Tibial nerve (tissue), 4 donors: ENCODE measurements around the gene ADGRG7.

Experiments used
- EP300 ChIP-seq, 2 donors: sonication (generic); formaldehyde crosslinking; IDR thresholded peaks; one replicate each; pipeline ENCODE4 v1.6.1; 2017; ENCODE audit warnings: antibody characterized with exemption in 2 of 2, mild to moderate bottlenecking in 1 of 2
- POLR2A ChIP-seq, 2 donors: fragments of 450-650 bp; IDR thresholded peaks; one replicate each; pipeline ENCODE4 v1.6.1; 2017; ENCODE audit warnings: antibody characterized with exemption in 2 of 2, mild to moderate bottlenecking in 2 of 2, moderate library complexity in 2 of 2
- TF ChIP-seq, protein P1 (sequence below), 5 experiments: fragments of 200-600 bp in 3 of 5; fragments of 450-650 bp in 2 of 5; sonication (generic) in 3 of 5; IDR thresholded peaks; one replicate each; pipeline ENCODE4 v1.5.1; 2016 to 2019; ENCODE audit warnings: antibody characterized with exemption in 5 of 5, mild to moderate bottlenecking in 3 of 5, moderate library complexity in 2 of 5

DNA sequence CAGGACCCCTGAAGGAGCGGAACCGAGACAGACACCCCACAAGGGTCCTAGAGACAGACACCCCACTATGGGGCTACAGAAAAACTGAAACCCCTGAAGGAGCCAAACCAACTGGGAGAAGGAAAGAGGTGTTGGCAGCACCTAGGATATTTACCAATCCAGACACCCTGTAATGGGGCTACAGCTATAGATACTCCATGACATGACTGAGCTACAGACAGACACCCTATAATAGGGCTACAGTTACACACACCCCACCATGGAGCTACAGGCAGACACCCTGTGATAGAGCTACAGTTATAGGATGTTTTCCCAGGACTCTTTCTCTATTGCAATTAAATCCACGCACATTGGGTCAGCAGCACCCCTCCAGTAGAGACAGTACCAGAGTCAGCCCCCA, 22.6 kb upstream of the ADGRG7 start:
- TF ChIP-seq, protein P1, sequence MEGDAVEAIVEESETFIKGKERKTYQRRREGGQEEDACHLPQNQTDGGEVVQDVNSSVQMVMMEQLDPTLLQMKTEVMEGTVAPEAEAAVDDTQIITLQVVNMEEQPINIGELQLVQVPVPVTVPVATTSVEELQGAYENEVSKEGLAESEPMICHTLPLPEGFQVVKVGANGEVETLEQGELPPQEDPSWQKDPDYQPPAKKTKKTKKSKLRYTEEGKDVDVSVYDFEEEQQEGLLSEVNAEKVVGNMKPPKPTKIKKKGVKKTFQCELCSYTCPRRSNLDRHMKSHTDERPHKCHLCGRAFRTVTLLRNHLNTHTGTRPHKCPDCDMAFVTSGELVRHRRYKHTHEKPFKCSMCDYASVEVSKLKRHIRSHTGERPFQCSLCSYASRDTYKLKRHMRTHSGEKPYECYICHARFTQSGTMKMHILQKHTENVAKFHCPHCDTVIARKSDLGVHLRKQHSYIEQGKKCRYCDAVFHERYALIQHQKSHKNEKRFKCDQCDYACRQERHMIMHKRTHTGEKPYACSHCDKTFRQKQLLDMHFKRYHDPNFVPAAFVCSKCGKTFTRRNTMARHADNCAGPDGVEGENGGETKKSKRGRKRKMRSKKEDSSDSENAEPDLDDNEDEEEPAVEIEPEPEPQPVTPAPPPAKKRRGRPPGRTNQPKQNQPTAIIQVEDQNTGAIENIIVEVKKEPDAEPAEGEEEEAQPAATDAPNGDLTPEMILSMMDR (IDR thresholded peaks at IDR 0.05), result no peak
- no peak for TF ChIP-seq POLR2A (IDR thresholded peaks at IDR 0.05)
- no peak for TF ChIP-seq EP300 (IDR thresholded peaks at IDR 0.05)
